Kasumi-1 (cell line): ENCODE measurements around the gene ATXN1.

Experiments used
- DNase-seq, 2 experiments: peaks; one replicate each; lab custom pipeline; 2025; lab: John Stamatoyannopoulos, UW

The ATXN1 gene

GRCh38 chr6:16498237-16498636 is 263.0 kb downstream of the ATXN1 start:
- DNase-seq, result no peak

- no peak for DNase-seq
Measured at GRCh38 chr6:16496991-16497801, 264.1 kb downstream of the ATXN1 start.

GRCh38 chr6:16496210-16496609 is 265.1 kb downstream of the ATXN1 start:
- no peak for DNase-seq

GRCh38 chr6:16494793-16495192 is 266.5 kb downstream of the ATXN1 start:
- DNase-seq, result no peak

- no peak for DNase-seq
Measured at GRCh38 chr6:16493802-16494201, 267.5 kb downstream of the ATXN1 start.

GRCh38 chr6:16493112-16493511 is 268.1 kb downstream of the ATXN1 start:
- peak; percentile 20 to 24 for DNase-seq

- no peak for DNase-seq
Measured at GRCh38 chr6:16491666-16492313, 269.5 kb downstream of the ATXN1 start.

- no peak for DNase-seq
Measured at GRCh38 chr6:16490616-16491015, 270.6 kb downstream of the ATXN1 start.

- no peak for DNase-seq
Measured at GRCh38 chr6:16488813-16489212, 272.4 kb downstream of the ATXN1 start.

GRCh38 chr6:16487996-16488674 is 273.1 kb downstream of the ATXN1 start:
- no peak for DNase-seq

GRCh38 chr6:16486661-16487060 is 274.6 kb downstream of the ATXN1 start:
- DNase-seq, result no peak

GRCh38 chr6:16483315-16483875 is 277.9 kb downstream of the ATXN1 start:
- no peak for DNase-seq

- DNase-seq, result no peak
Measured at GRCh38 chr6:16482702-16483314, 278.5 kb downstream of the ATXN1 start.

GRCh38 chr6:16481697-16482399 is 279.4 kb downstream of the ATXN1 start:
- DNase-seq, result no peak

- no peak for DNase-seq
Measured at GRCh38 chr6:16480763-16481560, 280.3 kb downstream of the ATXN1 start.

- DNase-seq, result no peak
Measured at GRCh38 chr6:16477367-16478149, 283.7 kb downstream of the ATXN1 start.

GRCh38 chr6:16476861-16477260 is 284.4 kb downstream of the ATXN1 start:
- no peak for DNase-seq

GRCh38 chr6:16475494-16475781 is 285.8 kb downstream of the ATXN1 start:
- DNase-seq, result no peak

- DNase-seq, result no peak
Measured at GRCh38 chr6:16474772-16475493, 286.3 kb downstream of the ATXN1 start.
